Peyer's patch (tissue), 4 donors: Measurements from ENCODE around the gene CZIB.

Source experiments
- CTCF ChIP-seq, 6 experiments: fragments of 450-650 bp in 4 of 6; fragments of 200-600 bp in 2 of 6; sonication (generic) in 1 of 6; IDR thresholded peaks; one replicate each; pipeline ENCODE4 v1.5.1; 2017 to 2019; ENCODE audit warnings: antibody characterized with exemption in 6 of 6, mild to moderate bottlenecking in 3 of 6, moderate library complexity in 1 of 6
- POLR2A ChIP-seq, 2 donors: fragments of 450-650 bp; IDR thresholded peaks; one replicate each; pipeline ENCODE4 v1.5.1; 2017; ENCODE audit warnings: antibody characterized with exemption in 2 of 2, mild to moderate bottlenecking in 2 of 2, moderate library complexity in 2 of 2

- no peak for TF ChIP-seq CTCF (IDR thresholded peaks at IDR 0.05)
- TF ChIP-seq POLR2A (IDR thresholded peaks at IDR 0.05), result no peak
Measured at GRCh38 chr1:53241828-53242227, 21.4 kb upstream of the CZIB start.
